ENCODE results near the gene USP25.

USP25 gene

GRCh38 chr21:15868940-15869339, 139.2 kb downstream of the USP25 start:
- DNase-seq (ENCODE audit: low read depth) = no peak

- no peak for DNase-seq (ENCODE audit: low read depth)
Measured at GRCh38 chr21:15870819-15871218, 141.0 kb downstream of the USP25 start.

- no peak for DNase-seq (ENCODE audit: low read depth)
Measured at GRCh38 chr21:15872236-15872635, 142.5 kb downstream of the USP25 start.

- DNase-seq (ENCODE audit: low read depth) = no peak
Measured at GRCh38 chr21:15874615-15875014, 144.8 kb downstream of the USP25 start.

- DNase-seq (ENCODE audit: low read depth) = no peak
Measured at GRCh38 chr21:15875286-15875685, 145.5 kb downstream of the USP25 start.

GRCh38 chr21:15893902-15894301, 164.1 kb downstream of the USP25 start:
- DNase-seq (ENCODE audit: low read depth) = no peak

GRCh38 chr21:15894596-15894995, 164.8 kb downstream of the USP25 start:
- DNase-seq (ENCODE audit: low read depth) = no peak

- no peak for DNase-seq (ENCODE audit: low read depth)
Measured at GRCh38 chr21:15895142-15896106, 165.6 kb downstream of the USP25 start.

GRCh38 chr21:15896501-15896900, 166.7 kb downstream of the USP25 start:
- no peak for DNase-seq (ENCODE audit: low read depth)

- no peak for DNase-seq (ENCODE audit: low read depth)
Measured at GRCh38 chr21:15904389-15904788, 174.6 kb downstream of the USP25 start.

- DNase-seq (ENCODE audit: low read depth) = no peak
Measured at GRCh38 chr21:15908187-15908586, 178.4 kb downstream of the USP25 start.

GRCh38 chr21:15928196-15928595, 198.4 kb downstream of the USP25 start:
- DNase-seq (ENCODE audit: low read depth) = no peak

- DNase-seq (ENCODE audit: low read depth) = no peak
Measured at GRCh38 chr21:15928686-15929425, 199.1 kb downstream of the USP25 start.

GRCh38 chr21:15929536-15929935, 199.8 kb downstream of the USP25 start:
- DNase-seq (ENCODE audit: low read depth) = no peak

Measured in activated T-cell treated with anti-CD3 and anti-CD28 coated beads for 24 hours (primary cell).